ENCODE measurements around the gene GPR162. TPM values are rescaled to one million over a fixed set of nuclear protein-coding genes. Genes with fewer than 3 reads are reported as not detected.
A peak's percentile ranks its signal among the peaks of the same experiment; 100 is the strongest.

Gene GPR162
- total and polyA plus RNA-seq, 10 of the 15 experiments (the other 5 are each of a cell fraction or from before 2014, with no cell fraction given), result not detected

- peak; percentile 75 for TF ChIP-seq ZBTB40 (IDR thresholded peaks at IDR 0.05; ENCODE audit: borderline replicate concordance)
- TF ChIP-seq NR2F1 (conservative IDR thresholded peaks at IDR 0.05), result peak; percentile 20; the same call in 1 of the 2 replicates
- TF ChIP-seq ZNF622 (IDR thresholded peaks at IDR 0.05), result no peak
- no peak for TF ChIP-seq POLR2AphosphoS2 (IDR thresholded peaks at IDR 0.05; ENCODE audit: low read depth, low read length)
- no peak for TF ChIP-seq BCL11A (IDR thresholded peaks at IDR 0.05; ENCODE audit: low read depth, low read length)
- TF ChIP-seq BCLAF1 (IDR thresholded peaks at IDR 0.05), result no peak
- TF ChIP-seq KAT2A (conservative IDR thresholded peaks at IDR 0.05; ENCODE audit: control insufficient read depth, low read depth, low read length), result no peak
- TF ChIP-seq HDAC6 (IDR thresholded peaks at IDR 0.05; ENCODE audit: unreplicated experiment), result peak; percentile 42
- TF ChIP-seq SUPT20H (IDR thresholded peaks at IDR 0.05; ENCODE audit: borderline replicate concordance, control insufficient read depth, low read depth, low read length), result no peak
- TF ChIP-seq CEBPB (IDR thresholded peaks at IDR 0.05; ENCODE audit: borderline replicate concordance in 1 of 2, low read depth in 2 of 2, low read length in 2 of 2), result no peak
- no peak for TF ChIP-seq EP300 (IDR thresholded peaks at IDR 0.05; ENCODE audit: borderline replicate concordance in 1 of 2, control insufficient read depth in 1 of 2, low read depth in 2 of 2, low read length in 2 of 2)
- TF ChIP-seq TCF7 (IDR thresholded peaks at IDR 0.05; ENCODE audit: borderline replicate concordance), result no peak
- peak; percentile 3 to 17; a peak in 1 of 4 replicates for TF ChIP-seq BHLHE40 (IDR thresholded peaks at IDR 0.05; ENCODE audit: borderline replicate concordance in 1 of 2, low read depth in 2 of 2, low read length in 1 of 2)
- TF ChIP-seq ZNF207 (IDR thresholded peaks at IDR 0.05; ENCODE audit: borderline replicate concordance), result 0 out of 2 replicates have a peak, but pooled peaks have one; percentile 25
- TF ChIP-seq MYB (IDR thresholded peaks at IDR 0.05; ENCODE audit: borderline replicate concordance, low read depth, low read length), result no peak
- TF ChIP-seq CBX5 (IDR thresholded peaks at IDR 0.05; ENCODE audit: low read depth), result no peak
- no peak for TF ChIP-seq ZBTB4 (CRISPR knock-in tag; IDR thresholded peaks at IDR 0.05)
- no peak; the same call in 1 of the 2 replicates for TF ChIP-seq SMC3 (IDR thresholded peaks at IDR 0.05; ENCODE audit: borderline replicate concordance, low read length)
Measured at GRCh38 chr12:6873094-6874014, 51.7 kb downstream of the GPR162 start, which contains the start of gene SPSB2 (continued).

Measured in GM12878 (cell line).